IPS DF 4.7 (cell line): ENCODE results near the gene LRBA.
"Not testable (repeated sequence)": the region's sequence is repeated elsewhere in the genome, so short reads cannot be mapped to it uniquely, and the experiment has no call there.

Experiments used
- DNase-seq: peaks from one replicate; pipeline ENCODE4 v3.0.0-alpha.2; 2013; ENCODE audit warnings: low spot score; ENCODE audit errors: extremely low read depth

The LRBA gene

GRCh38 chr4:150679765-150680343 lies 335.2 kb downstream of the LRBA start:
- DNase-seq: no peak

- no peak for DNase-seq
Observed at GRCh38 chr4:150679018-150679764, 335.9 kb downstream of the LRBA start.

- no peak for DNase-seq
Observed at GRCh38 chr4:150673793-150674192, 341.3 kb downstream of the LRBA start.

- no peak for DNase-seq
Observed at GRCh38 chr4:150668824-150669223, 346.3 kb downstream of the LRBA start.

GRCh38 chr4:150664935-150665334 lies 350.1 kb downstream of the LRBA start:
- no peak for DNase-seq

GRCh38 chr4:150662686-150663085 lies 352.4 kb downstream of the LRBA start:
- DNase-seq: no peak

GRCh38 chr4:150661551-150661950 lies 353.5 kb downstream of the LRBA start:
- not testable (repeated sequence) for DNase-seq

- DNase-seq: not testable (repeated sequence)
Observed at GRCh38 chr4:150658258-150658657, 356.8 kb downstream of the LRBA start.

GRCh38 chr4:150656891-150657290 lies 358.2 kb downstream of the LRBA start:
- DNase-seq: no peak

- no peak for DNase-seq
Observed at GRCh38 chr4:150650751-150651150, 364.3 kb downstream of the LRBA start.

- no peak for DNase-seq
Observed at GRCh38 chr4:150648123-150648522, 367.0 kb downstream of the LRBA start.

- DNase-seq: no peak
Observed at GRCh38 chr4:150647008-150647407, 368.1 kb downstream of the LRBA start.

- DNase-seq: no peak
Observed at GRCh38 chr4:150641612-150642011, 373.5 kb downstream of the LRBA start.

- DNase-seq: no peak
Observed at GRCh38 chr4:150632639-150633038, 382.4 kb downstream of the LRBA start.

- no peak for DNase-seq
Observed at GRCh38 chr4:150628073-150628472, 387.0 kb downstream of the LRBA start.

- no peak for DNase-seq
Observed at GRCh38 chr4:150625033-150625432, 390.1 kb downstream of the LRBA start.

GRCh38 chr4:150624055-150624454 lies 391.0 kb downstream of the LRBA start:
- DNase-seq: no peak

- no peak for DNase-seq
Observed at GRCh38 chr4:150619042-150619441, 396.0 kb downstream of the LRBA start.

- no peak for DNase-seq
Observed at GRCh38 chr4:150609131-150609530, 406.0 kb downstream of the LRBA start.

- DNase-seq: no peak
Observed at GRCh38 chr4:150600812-150601445, 414.2 kb downstream of the LRBA start.

GRCh38 chr4:150599547-150599946 lies 415.5 kb downstream of the LRBA start:
- no peak for DNase-seq

- DNase-seq: no peak
Observed at GRCh38 chr4:150598909-150599308, 416.2 kb downstream of the LRBA start.

GRCh38 chr4:150593996-150594395 lies 421.1 kb downstream of the LRBA start:
- DNase-seq: no peak
